Renal pelvis (tissue), 4 donors: ENCODE data around the gene TMPRSS7. TPM values are rescaled to one million over a fixed set of nuclear protein-coding genes. Genes with fewer than 3 reads are reported as not detected.
"Not testable (repeated sequence)": the region's sequence is repeated elsewhere in the genome, so short reads cannot be mapped to it uniquely, and the experiment has no call there.

ENCODE experiments used
- DNase-seq: peaks from one replicate; pipeline ENCODE4 v3.0.0-alpha.2; 2013
- polyA plus RNA-seq, 3 donors: library from polyadenylated mRNA; unstranded; fragments of 120-200 nt; gene quantifications; one replicate each; pipeline ENCODE4 v1.2.1, GENCODE V29; 2013; ENCODE audit not compliant: insufficient read length in 3 of 3

The TMPRSS7 gene
- polyA plus RNA-seq, 3 donors = 0.03 to 0.06 TPM; not detected in 1

DNA sequence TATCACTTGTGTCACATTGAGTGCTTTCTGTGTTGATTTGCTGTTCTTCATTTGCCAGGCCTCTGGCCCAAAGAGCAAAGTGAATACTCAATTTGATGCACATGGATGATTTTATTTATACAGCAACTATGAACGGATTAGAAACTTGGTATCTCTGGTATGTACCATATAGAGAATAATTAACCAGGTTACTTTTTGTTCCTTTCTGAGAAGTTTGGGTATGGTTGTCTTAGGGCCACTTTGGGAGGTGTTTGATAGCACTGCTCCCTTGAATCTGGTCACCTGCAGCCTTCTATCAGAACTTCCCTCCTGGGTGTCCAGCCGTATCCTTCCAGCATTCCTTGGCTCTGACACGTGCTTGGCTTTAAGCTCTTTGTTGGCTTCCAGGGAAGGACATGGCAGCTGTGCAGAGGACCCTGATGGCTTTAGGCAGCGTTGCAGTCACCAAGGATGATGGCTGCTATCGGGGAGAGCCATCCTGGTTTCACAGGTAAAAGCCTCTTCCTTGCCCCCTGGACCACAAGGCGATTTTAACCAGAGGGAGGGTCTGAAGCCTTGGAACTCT, 23.1 kb upstream of the TMPRSS7 start:
- DNase-seq = no peak

DNA sequence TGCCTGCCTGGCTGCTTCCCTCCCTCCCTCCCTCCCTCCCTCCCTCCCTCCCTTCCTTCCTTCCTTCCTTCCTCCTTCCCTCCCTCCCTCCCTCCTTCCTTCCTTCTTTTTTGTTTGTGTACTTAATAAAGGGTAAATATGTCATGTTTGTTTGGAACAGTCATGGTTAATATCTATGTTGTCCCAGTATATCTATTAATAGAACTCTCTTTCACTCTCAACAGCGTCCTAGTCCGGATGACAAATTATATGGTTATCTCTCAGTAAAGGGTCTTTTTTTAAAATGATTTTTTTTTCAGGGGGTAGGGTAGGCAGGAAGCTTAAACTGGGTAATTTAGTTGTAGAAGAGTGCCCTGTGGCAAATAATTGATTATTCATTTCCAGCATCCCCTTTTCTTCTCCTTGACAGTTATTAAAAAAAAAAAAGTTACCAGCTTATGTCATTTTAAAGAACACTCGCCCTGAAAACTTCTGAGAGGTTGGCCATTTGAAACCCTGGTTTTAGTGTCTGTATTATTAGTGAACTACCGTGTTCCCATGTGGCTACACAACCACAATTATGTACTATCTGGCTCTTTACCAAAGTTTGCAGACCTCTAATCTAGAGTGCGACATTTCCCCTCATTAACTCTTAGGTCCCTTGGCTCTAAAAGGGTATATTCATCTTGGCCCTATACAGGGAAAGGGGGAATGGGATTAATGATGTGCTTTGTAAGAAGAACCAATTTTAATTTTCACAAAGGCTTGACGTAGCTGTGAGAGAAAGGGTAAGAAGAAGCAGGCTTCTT, 22.1 kb upstream of the TMPRSS7 start:
- no peak for DNase-seq

DNA sequence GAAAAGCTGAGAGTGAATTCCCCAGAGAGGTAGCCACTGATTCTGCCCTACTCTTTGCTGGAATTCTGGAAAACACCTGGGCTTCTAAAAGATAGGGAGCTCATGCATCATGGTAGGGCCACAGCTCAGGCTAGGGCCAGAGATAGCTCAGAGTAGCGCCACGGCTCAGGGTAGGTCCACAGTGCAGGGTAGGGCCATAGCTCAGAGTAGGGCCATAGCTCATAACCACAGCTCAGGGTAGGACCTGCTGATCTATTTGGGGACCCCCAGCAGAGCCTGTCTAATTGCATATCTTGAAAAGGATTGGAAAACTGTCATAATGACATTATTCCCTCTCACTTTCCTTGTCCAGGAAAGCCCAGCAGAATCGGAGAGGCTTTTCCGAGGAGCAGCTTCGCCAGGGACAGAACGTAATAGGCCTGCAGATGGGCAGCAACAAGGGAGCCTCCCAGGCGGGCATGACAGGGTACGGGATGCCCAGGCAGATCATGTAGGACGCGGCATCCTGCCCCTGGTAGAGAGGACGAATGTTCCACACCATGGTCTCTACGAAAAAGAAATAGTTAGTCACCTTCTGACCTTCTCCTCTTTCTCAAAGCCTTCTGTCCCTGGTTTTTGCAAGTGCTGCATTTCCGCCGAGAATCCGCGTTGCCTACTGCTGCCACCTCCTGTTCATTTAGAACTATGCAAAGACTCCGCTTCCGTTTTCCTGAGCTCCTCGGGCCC, 21.3 kb upstream of the TMPRSS7 start:
- peak; percentile 76 for DNase-seq

DNA sequence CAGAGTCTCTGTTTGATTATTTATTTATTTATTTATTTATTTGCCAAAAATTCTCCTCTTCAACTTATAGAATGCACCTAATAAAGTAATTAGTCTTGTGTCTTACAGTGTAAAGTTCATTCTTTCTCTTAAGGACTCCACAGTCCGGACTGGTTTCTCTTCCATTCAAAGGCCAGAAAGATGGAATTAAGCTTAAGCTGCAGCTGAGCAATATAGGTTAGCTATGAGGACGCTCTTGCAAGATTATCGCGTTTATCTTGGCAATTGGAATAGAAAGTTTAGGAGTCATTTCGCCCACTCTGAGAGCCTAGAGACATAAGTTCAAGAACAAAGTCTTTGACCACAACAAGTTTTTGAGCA, 20.8 kb upstream of the TMPRSS7 start:
- DNase-seq = no peak

DNA sequence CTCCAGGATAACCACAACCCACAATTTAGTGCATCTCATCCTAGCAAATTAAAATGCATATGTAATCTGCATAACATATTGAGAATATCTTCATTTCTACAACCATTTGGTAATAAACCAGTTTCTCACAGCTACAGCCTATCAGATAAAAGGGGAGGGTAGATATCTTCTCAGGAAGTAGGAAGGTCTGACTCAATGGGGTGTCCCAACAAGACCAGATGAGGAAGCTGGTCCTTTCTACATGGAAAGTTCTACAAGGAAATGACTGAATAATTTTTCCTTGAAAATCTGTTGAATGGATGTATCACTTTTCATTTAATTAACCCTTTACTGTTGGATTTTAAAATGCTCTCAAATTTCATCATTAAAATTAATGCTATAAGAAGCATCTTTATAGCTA, 17.4 kb upstream of the TMPRSS7 start:
- no peak for DNase-seq

DNA sequence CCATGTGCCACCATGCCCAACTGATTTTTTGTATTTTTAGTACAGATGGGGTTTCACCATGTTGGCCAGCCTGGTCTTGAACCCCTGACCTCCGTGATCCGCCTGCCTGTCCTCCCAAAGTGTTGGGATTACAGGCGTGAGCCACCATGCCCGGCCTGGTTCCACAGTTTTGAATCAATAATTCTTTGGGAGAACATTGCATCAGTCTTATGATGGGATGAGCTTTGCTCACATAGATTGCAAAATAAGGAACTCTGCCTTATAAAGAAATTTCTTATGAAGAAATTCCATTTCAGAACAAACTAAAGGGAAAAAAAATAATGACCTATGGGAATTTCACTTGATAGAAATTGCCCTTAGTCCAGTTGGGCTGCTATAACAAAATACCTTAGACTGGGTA, 15.8 kb upstream of the TMPRSS7 start:
- DNase-seq = no peak

DNA sequence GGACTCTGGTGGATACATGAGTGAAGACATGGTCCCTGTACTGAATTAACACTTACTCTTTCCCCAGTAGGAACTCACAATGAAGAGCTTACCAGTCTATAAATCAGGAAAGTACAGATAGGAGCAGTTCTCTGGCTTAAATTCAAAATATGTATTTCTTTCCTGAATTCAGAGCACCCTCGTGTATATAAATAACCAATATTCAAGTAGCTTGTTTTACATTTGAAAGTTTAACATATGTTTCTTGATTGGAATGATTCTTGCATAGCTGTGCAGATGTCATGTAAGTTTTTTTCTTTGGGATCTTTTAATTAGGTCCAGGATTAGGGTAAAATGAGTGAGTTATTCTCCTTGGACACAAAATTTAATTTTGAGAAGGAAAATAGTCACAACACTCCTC, 14.8 kb upstream of the TMPRSS7 start:
- DNase-seq = no peak

DNA sequence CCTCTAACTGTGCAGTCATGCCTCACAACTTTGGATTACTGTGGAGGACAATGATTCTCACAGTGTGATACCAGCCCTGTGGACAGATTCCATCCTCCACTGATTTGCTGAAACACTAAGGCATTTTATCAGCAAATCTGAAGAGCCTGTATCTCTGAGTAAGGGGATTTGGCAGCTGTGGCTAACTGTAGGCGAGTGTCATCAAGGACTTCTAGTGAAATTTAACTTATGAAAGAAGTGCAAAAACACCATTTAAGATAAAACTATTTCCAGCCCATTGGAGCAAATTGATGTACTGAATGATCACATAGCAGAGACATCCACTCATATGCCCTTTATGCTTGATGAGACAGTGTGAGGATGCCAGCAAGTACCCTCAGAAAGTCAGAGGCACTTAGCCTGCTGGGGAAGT, 13.9 kb upstream of the TMPRSS7 start:
- DNase-seq = no peak

DNA sequence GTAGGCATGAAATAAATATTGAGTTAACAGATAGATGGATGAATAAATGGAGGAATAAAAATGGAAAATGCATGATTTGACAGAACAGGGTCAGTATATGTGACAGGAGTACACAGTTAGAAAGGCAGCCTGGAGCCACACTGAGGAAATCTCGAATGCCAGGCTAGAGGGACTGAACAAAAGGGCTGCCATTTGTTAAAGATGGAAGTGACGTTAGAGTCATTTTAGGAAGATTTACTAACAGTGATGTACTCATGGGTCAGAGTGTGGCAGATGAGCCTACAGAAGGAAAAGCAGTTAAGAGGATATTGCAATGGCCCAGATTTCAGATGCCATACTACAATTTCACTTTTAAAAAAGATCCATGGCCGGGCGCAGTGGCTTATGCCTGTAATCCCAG, 7.4 kb upstream of the TMPRSS7 start:
- no peak for DNase-seq

DNA sequence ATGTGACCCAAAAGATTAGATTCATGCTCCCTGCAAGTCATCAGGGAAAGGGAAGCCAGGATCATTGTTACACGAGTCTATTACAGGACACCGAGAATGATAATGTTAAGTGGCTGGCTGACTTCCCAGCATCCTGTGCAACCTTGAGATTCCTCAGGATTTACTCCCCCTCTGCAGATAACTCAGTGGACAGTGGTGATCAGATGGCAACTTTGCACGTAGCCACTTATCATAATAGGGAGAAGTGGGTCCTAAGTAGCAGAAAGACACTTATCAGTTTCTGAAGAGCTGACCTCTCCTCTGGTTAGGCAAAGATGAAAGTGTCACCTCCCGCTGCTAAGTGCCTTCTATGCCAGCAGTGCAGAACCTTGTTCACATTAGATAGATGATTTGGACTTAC, 6.7 kb upstream of the TMPRSS7 start:
- no peak for DNase-seq

DNA sequence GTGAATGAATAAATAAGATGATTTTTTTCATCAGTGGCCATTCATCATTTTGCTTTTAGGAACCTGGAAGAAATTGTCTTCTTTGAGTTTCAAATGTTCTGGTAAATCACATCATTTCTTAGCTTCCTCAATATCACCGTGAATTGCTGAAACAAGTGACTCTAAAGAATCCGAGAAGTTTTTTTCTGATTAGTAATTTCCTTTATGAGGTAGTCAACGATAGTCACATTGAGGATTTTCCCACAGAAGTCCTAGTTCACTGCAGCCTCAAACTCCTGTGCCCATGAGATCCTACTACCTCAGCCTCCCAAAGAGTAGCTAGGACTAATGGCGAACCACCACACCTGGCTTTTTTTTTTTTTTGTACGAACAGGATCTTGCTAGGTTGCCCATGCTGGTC, 3.6 kb upstream of the TMPRSS7 start:
- DNase-seq = no peak

DNA sequence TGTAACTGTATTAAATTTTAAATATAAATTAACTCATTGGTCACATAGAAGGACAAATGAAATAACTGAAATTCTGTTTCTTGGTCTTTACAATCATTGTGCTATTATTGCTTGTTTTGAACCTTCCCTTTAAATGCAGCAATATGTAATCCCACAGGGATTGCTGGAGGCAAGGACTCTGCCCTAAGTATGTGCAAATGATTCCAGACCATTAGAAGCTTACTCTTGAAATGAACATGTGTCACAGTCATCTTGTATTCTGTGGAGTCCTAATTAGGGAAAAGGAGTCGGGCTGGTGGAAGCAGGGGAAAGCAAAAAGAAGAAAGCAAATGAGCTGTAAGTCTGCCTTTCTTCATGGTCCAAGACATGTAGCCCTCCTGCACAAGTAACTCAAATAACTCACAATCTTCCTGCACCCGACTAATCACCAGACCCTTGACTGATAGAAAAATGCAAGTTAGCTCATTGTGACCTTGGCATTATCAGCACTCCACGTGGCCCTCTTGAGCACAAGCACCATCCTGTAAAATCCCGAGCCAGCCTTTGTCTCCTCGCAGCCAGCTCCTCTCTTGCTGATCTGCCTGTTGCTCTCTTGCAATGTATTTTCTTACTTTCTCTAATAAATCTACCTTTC, 2.3 kb upstream of the TMPRSS7 start:
- DNase-seq = no peak

DNA sequence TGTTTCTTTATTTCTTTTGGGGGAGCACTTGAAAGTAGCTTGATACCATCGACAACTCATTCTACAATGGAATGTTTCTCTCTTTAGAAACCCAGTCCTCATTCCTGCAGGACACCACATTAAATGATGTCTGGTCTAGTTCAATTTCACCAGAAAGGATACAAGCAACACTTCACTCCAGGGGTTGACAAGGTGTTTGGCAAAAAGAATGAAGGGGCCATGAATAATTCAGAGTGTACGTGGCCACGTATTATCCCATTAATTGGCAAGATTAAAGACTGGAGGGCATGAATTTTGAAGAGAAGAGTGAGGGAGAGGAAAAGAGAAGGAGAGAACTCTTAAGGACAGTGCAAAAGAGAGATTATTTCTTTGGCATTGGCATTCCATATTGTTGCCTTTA, 705 bp downstream of the TMPRSS7 start:
- DNase-seq = no peak

DNA sequence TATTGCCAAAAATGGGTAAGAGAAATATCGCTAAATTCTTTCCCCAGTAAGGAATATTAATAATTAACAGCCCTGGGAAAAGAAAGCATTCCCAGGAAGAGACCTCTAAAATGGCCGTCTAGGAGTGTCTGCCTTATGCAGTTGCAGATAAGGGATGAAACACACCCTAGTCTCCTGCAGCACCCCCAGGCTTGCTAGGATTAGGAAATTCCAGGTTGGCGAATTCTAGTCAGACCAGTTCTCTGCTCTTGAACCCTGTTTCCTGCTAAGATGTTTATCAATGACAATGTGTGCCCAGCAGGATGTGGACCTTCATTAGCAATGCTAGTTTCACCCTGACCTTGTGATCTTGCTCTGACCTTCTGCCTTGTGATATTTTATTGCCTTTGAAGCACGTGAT, 2.7 kb downstream of the TMPRSS7 start:
- not testable (repeated sequence) for DNase-seq

DNA sequence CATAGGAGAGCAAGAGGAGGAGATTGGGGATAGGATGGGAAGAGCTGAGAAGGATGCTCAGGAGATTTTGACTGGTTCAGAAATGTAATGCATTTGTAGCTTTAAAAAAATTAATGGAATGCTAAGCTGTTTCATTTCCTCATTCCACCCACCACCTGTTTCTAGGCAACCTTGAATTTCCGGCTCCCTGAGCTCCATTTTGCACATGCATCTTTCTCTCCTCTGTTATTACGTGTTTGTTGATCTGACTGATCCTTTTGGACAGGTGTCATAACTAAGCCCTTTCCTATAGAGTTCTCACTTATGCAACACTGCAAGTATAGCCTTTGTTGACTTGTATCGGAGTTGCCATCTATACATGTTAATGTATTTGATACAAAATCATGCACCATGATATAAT, 4.3 kb downstream of the TMPRSS7 start:
- DNase-seq = no peak

DNA sequence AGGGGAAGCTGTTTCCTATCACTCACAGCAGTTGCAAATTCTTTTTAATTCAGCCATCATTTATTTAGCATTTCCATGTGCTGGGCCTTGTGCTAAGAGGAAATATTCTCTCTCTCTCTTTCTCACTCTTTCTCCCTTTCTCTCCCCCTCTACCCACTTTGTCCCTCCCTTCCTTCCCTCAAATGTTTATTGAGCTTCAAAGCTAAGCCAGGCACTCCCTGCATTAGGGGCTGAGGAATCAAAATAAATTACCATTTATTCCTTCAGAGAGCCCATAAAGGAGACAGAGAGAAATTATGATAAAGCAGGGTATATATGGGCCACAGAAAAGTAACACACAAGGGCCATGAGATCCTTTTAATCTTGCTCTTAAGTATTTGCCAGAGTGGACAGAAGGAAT, 6.8 kb downstream of the TMPRSS7 start:
- no peak for DNase-seq

DNA sequence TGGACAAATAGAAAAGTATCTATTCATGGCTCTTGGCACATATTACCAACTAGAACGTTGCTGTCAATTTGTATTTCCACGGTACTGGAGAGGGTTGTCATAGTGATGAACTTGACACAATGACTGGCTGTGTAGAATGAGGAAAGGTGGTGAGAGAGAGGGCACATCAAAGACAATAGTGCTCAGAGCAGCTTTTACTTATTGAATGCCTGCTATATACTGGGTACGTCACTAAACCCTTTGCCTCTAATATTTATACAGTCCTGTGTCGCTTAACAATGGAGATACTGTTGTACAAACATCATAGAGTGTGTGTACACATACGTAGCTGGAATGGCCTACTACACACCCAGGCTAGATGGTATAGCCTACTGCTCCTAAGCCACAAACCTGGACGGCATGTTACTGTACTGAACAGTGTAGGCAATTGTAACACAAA, 8.3 kb downstream of the TMPRSS7 start:
- no peak for DNase-seq

DNA sequence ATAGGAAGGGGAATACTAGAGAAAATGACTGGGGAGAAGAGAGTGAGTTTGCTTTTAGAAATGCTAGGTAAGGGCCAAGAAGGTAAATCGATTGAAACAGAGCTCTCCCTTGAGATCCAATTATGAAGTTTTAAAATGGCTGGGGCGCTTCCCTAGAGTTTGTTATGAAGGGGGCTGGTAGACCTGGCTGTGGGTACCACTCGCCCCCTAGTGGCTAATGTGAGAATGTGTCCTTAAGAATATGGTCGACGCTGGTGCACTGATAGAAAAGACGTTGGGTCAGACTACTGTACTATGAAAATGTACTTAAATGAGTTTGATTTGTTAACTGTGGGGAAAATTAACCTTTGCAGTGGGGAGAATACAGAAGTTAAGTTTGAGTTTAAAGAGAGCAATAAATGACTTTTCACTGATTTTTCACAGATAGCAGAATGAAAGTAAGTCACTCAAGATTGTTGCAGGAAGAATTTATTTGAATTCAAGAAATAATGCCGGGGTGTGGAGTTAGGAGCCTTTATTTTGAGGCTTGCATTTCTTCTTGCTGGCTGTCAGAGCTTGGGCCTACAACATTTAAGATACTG, 9.2 kb downstream of the TMPRSS7 start:
- peak; percentile 54 for DNase-seq

DNA sequence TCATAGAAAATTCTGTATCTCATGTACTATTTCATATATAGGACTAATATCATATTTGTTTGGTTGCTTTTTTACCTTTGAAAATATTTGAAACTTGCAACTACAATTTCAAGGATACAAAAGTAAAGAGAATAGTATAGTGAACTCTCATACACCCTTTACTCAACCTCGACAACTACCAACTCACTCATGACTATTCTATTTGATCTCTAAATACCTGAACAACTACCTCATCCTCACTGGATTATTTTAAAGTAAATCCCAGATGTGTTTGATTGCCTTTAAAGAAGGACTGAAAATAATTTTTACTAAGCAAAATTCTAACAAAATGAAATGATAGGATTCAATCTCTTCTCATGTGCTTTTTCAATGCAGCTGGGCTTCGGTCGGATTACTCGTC, 12.1 kb downstream of the TMPRSS7 start:
- DNase-seq = no peak

DNA sequence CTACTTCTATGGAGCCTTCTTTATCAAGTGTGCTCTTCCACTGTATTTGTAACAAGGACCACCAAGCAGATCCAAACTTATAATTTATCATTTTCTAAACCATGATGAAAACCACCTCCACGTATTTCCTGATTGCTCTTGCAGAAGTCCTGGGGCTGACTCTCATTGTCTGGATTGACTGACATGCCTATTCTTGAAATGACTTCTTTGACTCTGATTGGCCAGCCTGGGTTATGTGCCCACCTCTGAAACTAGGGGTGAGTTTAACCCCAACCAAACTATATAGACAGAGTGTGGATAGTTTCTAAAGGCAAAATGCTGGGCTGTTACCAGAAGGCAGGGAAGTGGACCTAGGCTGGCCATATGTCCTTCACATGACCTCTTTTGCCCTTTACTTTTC, 12.7 kb downstream of the TMPRSS7 start:
- no peak for DNase-seq

DNA sequence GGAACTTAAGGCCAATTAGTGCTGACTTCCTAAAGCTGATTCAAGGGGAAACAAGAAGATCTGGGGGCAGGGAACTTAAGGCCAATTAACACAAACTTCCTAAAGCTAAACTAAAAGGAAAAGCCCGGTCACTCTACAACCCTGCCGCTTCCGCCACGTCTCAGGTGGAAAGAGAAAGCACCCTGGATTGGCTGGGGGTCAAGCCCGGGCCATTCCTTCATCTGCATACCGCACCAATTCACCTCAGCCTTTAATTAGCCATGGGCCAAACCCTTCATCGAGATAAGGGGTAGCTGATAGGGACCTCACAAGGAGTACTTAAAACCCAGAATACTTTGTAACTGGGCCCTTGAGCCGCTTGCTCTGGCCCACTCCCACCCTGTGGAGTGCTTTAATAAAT, 14.4 kb downstream of the TMPRSS7 start:
- no peak for DNase-seq

DNA sequence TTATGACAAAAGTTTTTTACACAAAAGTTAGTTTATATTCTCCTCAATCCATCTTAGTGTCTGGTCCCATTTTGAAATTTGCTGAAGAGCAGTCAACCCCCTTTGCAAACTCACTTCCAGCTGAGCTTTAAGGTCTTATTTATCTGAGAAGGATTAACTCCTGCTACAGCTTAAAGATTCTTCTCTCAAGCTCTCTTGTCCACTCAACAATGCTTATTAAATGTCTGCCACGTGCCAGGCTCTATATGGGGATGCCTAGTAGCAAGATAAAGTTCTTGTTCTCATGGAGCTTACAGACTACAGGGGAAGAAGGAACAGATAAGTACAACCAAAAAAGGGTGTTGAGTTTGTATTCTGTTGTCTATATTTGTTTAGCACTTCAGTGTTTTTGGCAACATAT, 18.7 kb downstream of the TMPRSS7 start:
- no peak for DNase-seq
